CD8-positive, alpha-beta memory T cell (primary cell): ENCODE measurements around the gene MIEF1. TPM values are rescaled to one million over a fixed set of nuclear protein-coding genes. Genes with fewer than 3 reads are reported as not detected.

Experiments
- CTCF ChIA-PET: fragments of 350-600 bp; sonication (Branson Sonifier 250); formaldehyde crosslinking; loops from one replicate; lab custom pipeline; 2021; ENCODE audit warnings: antibody characterized with exemption; lab: Charles Lee
- POLR2A ChIA-PET: fragments of 350-600 bp; sonication (Branson Sonifier 250); formaldehyde crosslinking; loops from one replicate; lab custom pipeline; 2021; ENCODE audit warnings: antibody characterized with exemption; lab: Charles Lee
- DNase-seq, 5 donors: peaks; one replicate each; pipeline versions ENCODE4 v3.0.0 to v3.0.0-alpha.2; 2020 to 2022; ENCODE audit warnings: mixed read lengths in 1 of 5
- H3K27ac ChIP-seq: one replicate; pipeline ENCODE4 v1.7.0; 2013; ENCODE audit warnings: low read depth, mild to moderate bottlenecking, low read length, moderate library complexity
- H3K27me3 ChIP-seq: 2 replicates; pipeline ENCODE4 v1.7.0; 2013; ENCODE audit warnings: low read length, mild to moderate bottlenecking; ENCODE audit not compliant: insufficient read depth, poor library complexity, severe bottlenecking
- H3K36me3 ChIP-seq: 2 replicates; pipeline ENCODE4 v1.7.0; 2013; ENCODE audit warnings: mild to moderate bottlenecking, low read length, moderate library complexity; ENCODE audit not compliant: insufficient read depth
- H3K4me1 ChIP-seq: 2 replicates; pipeline ENCODE4 v1.7.0; 2013; ENCODE audit warnings: mild to moderate bottlenecking, low read length, moderate library complexity; ENCODE audit not compliant: insufficient read depth
- H3K4me3 ChIP-seq: 2 replicates; pipeline ENCODE4 v1.7.0; 2013; ENCODE audit warnings: mild to moderate bottlenecking, low read length
- H3K9me3 ChIP-seq: 2 replicates; pipeline ENCODE4 v1.7.0; 2013; ENCODE audit warnings: mild to moderate bottlenecking, low read length
- H3K27ac Mint-ChIP-seq, 8 donors: one replicate each; pipeline ENCODE4 v1.8.0; 2020 to 2021; ENCODE audit warnings: mixed read lengths in 8 of 8, mild to moderate bottlenecking in 6 of 8, inconsistent platforms in 3 of 8, moderate library complexity in 3 of 8
- H3K27me3 Mint-ChIP-seq, 2 donors: one replicate each; pipeline ENCODE4 v1.8.0; 2020 to 2021; ENCODE audit warnings: mixed read lengths in 2 of 2, mild to moderate bottlenecking in 1 of 2, moderate library complexity in 1 of 2
- H3K36me3 Mint-ChIP-seq, 3 donors: one replicate each; pipeline ENCODE4 v1.8.0; 2020 to 2021; ENCODE audit warnings: mixed read lengths in 3 of 3, inconsistent platforms in 1 of 3, mild to moderate bottlenecking in 1 of 3
- H3K4me1 Mint-ChIP-seq, 3 donors: one replicate each; pipeline ENCODE4 v1.8.0; 2020 to 2021; ENCODE audit warnings: mixed read lengths in 3 of 3, inconsistent platforms in 1 of 3, mild to moderate bottlenecking in 1 of 3
- H3K4me3 Mint-ChIP-seq, 7 donors: one replicate each; pipeline ENCODE4 v1.8.0; 2020 to 2021; ENCODE audit warnings: mixed read lengths in 7 of 7, mild to moderate bottlenecking in 6 of 7, moderate library complexity in 4 of 7, inconsistent platforms in 2 of 7
- H3K9me3 Mint-ChIP-seq, 5 donors: one replicate each; pipeline ENCODE4 v1.8.0; 2020 to 2022; ENCODE audit warnings: mixed read lengths in 5 of 5, mild to moderate bottlenecking in 3 of 5, moderate library complexity in 2 of 5, inconsistent platforms in 1 of 5
- polyA plus RNA-seq: library from polyadenylated mRNA; unstranded; fragments of 300-500 nt; fragmentation: Illumina TruSeq; gene quantifications from one replicate; pipeline ENCODE4 v1.2.3, GENCODE V29; 2021
- total RNA-seq, 2 experiments: library from RNA; stranded (reverse); gene quantifications; one replicate each; pipeline ENCODE4 v1.2.3, GENCODE V29; 2021

The MIEF1 gene
- total and polyA plus RNA-seq, 3 experiments from 2014 or later: 29.4 to 60.9 (median 59.9) TPM

GRCh38 chr22:39528681-39529486 lies 26.8 kb downstream of the MIEF1 start:
- no peaks in the 10 kb centered on the region for H3K27me3 ChIP-seq
- peaks cover 67% of the 10 kb centered on the region for H3K4me1 ChIP-seq
- Mint-ChIP-seq H3K27ac (peak overlapping the region; percentile 80 to 94 (median 86)), H3K36me3 (peaks cover 0 to 62% (median 3%) of the 10 kb centered on the region in 3 donors), H3K27me3 (no peaks in the 10 kb centered on the region), H3K9me3 (no peaks in the 10 kb centered on the region), H3K4me3 (peak overlapping the region; percentile 40 to 87 (median 73)), H3K4me1 (peaks cover 66 to 89% (median 83%) of the 10 kb centered on the region in 3 donors)
- H3K4me3 ChIP-seq: peak overlapping the region; percentile 25
- H3K9me3 ChIP-seq: no peaks in the 10 kb centered on the region
- DNase-seq: peak; percentile 87 to 95 (median 88)
- CTCF ChIA-PET: interaction anchor here (0.6 to 4.9 kb wide), 44 partner anchors 9 to 659 kb away, joined by 3 to 57 read pairs (median 4); partner anchors contain the start of genes ATF4, MIEF1, RPL3 and TAB1
- peaks cover 25% of the 10 kb centered on the region for H3K36me3 ChIP-seq
- POLR2A ChIA-PET: interaction anchor here (0.5 to 2.3 kb wide), 12 partner anchors 8 to 515 kb away, joined by 3 to 33 read pairs (median 4); partner anchors contain the start of genes ATF4, MIEF1, RPL3 and TAB1
- H3K27ac ChIP-seq: no peak overlapping the region

- Histone ChIP-seq H3K4me3 (no peak overlapping the region), H3K9me3 (no peaks in the 10 kb centered on the region), H3K27ac (no peak overlapping the region), H3K36me3 (peaks cover 19% of the 10 kb centered on the region), H3K27me3 (no peaks in the 10 kb centered on the region), H3K4me1 (peaks cover 64% of the 10 kb centered on the region)
- H3K27ac Mint-ChIP-seq: peak overlapping the region in 7 of 8 donors; percentile 73 to 92 (median 85)
- H3K4me3 Mint-ChIP-seq: peak overlapping the region; percentile 40 to 87 (median 73)
- ChIA-PET CTCF (interaction anchor here (0.7 to 4.9 kb wide), 41 partner anchors 9 to 660 kb away, joined by 3 to 57 read pairs (median 4); partner anchors contain the start of genes ATF4, MIEF1, RPL3 and TAB1), POLR2A (interaction anchor here (0.5 to 2.3 kb wide), 13 partner anchors 9 to 515 kb away, joined by 3 to 33 read pairs (median 4); partner anchors contain the start of genes ATF4, MIEF1, RPL3 and TAB1)
- peaks cover 65 to 88% (median 81%) of the 10 kb centered on the region in 3 donors for H3K4me1 Mint-ChIP-seq
- no peak for DNase-seq
- peaks cover 0 to 56% (median 3%) of the 10 kb centered on the region in 3 donors for H3K36me3 Mint-ChIP-seq
- H3K27me3 Mint-ChIP-seq: no peaks in the 10 kb centered on the region
- H3K9me3 Mint-ChIP-seq: no peaks in the 10 kb centered on the region
These were observed 27.4 kb downstream of the MIEF1 start for GRCh38 chr22:39529487-39529851.

GRCh38 chr22:39530116-39530515 lies 28.0 kb downstream of the MIEF1 start:
- ChIA-PET POLR2A (interaction anchor here (0.5 to 2.3 kb wide), 5 partner anchors 10 to 514 kb away, joined by 3 to 33 read pairs (median 4); partner anchors contain the start of genes ATF4 and TAB1), CTCF (interaction anchor here (0.8 to 4.9 kb wide), 15 partner anchors 10 to 495 kb away, joined by 3 to 57 read pairs (median 5); partner anchors contain the start of genes ATF4, MIEF1 and TAB1)
- Histone ChIP-seq H3K27ac (no peak overlapping the region), H3K9me3 (no peaks in the 10 kb centered on the region), H3K36me3 (peaks cover 18% of the 10 kb centered on the region), H3K4me1 (peaks cover 70% of the 10 kb centered on the region), H3K27me3 (no peaks in the 10 kb centered on the region), H3K4me3 (no peak overlapping the region)
- Mint-ChIP-seq H3K4me3 (peak overlapping the region; percentile 0 to 92 (median 69)), H3K9me3 (no peaks in the 10 kb centered on the region), H3K4me1 (peaks cover 60 to 83% (median 78%) of the 10 kb centered on the region in 3 donors), H3K27me3 (no peaks in the 10 kb centered on the region), H3K36me3 (peaks cover 0 to 50% (median 3%) of the 10 kb centered on the region in 3 donors), H3K27ac (peak overlapping the region in 6 of 8 donors; percentile 19 to 92 (median 64))
- no peak for DNase-seq

GRCh38 chr22:39530692-39531331 lies 28.7 kb downstream of the MIEF1 start:
- Histone ChIP-seq H3K36me3 (peaks cover 18% of the 10 kb centered on the region), H3K4me3 (peak overlapping the region; percentile 92), H3K4me1 (peaks cover 70% of the 10 kb centered on the region), H3K9me3 (no peaks in the 10 kb centered on the region), H3K27me3 (no peaks in the 10 kb centered on the region), H3K27ac (no peak overlapping the region)
- Mint-ChIP-seq H3K4me1 (peaks cover 56 to 76% (median 73%) of the 10 kb centered on the region in 3 donors), H3K27ac (peak overlapping the region in 7 of 8 donors; percentile 66 to 97 (median 87)), H3K27me3 (no peaks in the 10 kb centered on the region), H3K9me3 (no peaks in the 10 kb centered on the region), H3K4me3 (peak overlapping the region; percentile 87 to 97 (median 93)), H3K36me3 (peaks cover 0 to 45% (median 3%) of the 10 kb centered on the region in 3 donors)
- CTCF ChIA-PET: interaction anchor here (0.6 to 4.9 kb wide), 15 partner anchors 11 to 564 kb away, joined by 3 to 57 read pairs (median 5); partner anchors contain the start of genes ATF4, MIEF1 and TAB1
- peak in 1 of 5 donors; percentile 52 for DNase-seq
- POLR2A ChIA-PET: interaction anchor here (0.6 to 2.3 kb wide), 6 partner anchors 10 to 513 kb away, joined by 3 to 33 read pairs (median 4); partner anchors contain the start of gene ATF4

GRCh38 chr22:39532215-39533073 lies 30.4 kb downstream of the MIEF1 start, which contains the start of gene RPS19BP1:
Gene RPS19BP1 (minus strand): TSS chr22:39532748. CDS start chr22:39532738, 10 bp downstream.
- H3K4me3 ChIP-seq: peak within 1 kb of the TSS; percentile 92
- H3K4me1 ChIP-seq: peaks cover 57% of the 10 kb centered on the region
- Mint-ChIP-seq H3K9me3 (no peaks in the 10 kb centered on the region), H3K27ac (peak within 1 kb of the TSS; percentile 87 to 99 (median 94)), H3K36me3 (peaks cover 0 to 41% (median 3%) of the 10 kb centered on the region in 3 donors), H3K4me1 (peaks cover 47 to 63% (median 62%) of the 10 kb centered on the region in 3 donors), H3K27me3 (no peaks in the 10 kb centered on the region), H3K4me3 (peak within 1 kb of the TSS; percentile 87 to 97 (median 93))
- no peaks in the 10 kb centered on the region for H3K9me3 ChIP-seq
- peak within 1 kb of the TSS; percentile 91 for H3K27ac ChIP-seq
- no peaks in the 10 kb centered on the region for H3K27me3 ChIP-seq
- ChIA-PET CTCF (interaction anchor here (0.7 to 4.2 kb wide), 5 partner anchors 10 to 493 kb away, joined by 3 to 33 read pairs (median 5); partner anchors contain the start of genes ATF4 and MIEF1), POLR2A (interaction anchor here (0.7 to 2.1 kb wide), 6 partner anchors 9 to 511 kb away, joined by 3 to 11 read pairs (median 4); partner anchors contain the start of genes ATF4, MIEF1 and RPL3)
- peak; percentile 98 to 100 (median 99) for DNase-seq
- peaks cover 18% of the 10 kb centered on the region for H3K36me3 ChIP-seq

- no peak for DNase-seq
- H3K27me3 ChIP-seq: no peaks in the 10 kb centered on the region
- no peak overlapping the region for H3K27ac ChIP-seq
- no peaks in the 10 kb centered on the region for H3K9me3 Mint-ChIP-seq
- CTCF ChIA-PET: interaction anchor here (0.8 to 5.0 kb wide), 33 partner anchors 9 to 1103 kb away, joined by 3 to 60 read pairs (median 4); partner anchors contain the start of genes MIEF1 and MRTFA
- peaks cover 41% of the 10 kb centered on the region for H3K4me1 ChIP-seq
- H3K36me3 Mint-ChIP-seq: peaks cover 0 to 33% (median 3%) of the 10 kb centered on the region in 3 donors
- no peaks in the 10 kb centered on the region for H3K27me3 Mint-ChIP-seq
- POLR2A ChIA-PET: interaction anchor here (1.0 to 1.2 kb wide), 3 partner anchors 14 to 510 kb away, joined by 3 to 5 read pairs (median 4); partner anchors contain the start of genes ATF4 and RPL3
- H3K4me3 Mint-ChIP-seq: peak overlapping the region in 1 of 7 donors; percentile 32
- peaks cover 18% of the 10 kb centered on the region for H3K36me3 ChIP-seq
- H3K4me3 ChIP-seq: no peak overlapping the region
- peak overlapping the region in 1 of 8 donors; percentile 54 for H3K27ac Mint-ChIP-seq
- peaks cover 33 to 47% (median 46%) of the 10 kb centered on the region in 3 donors for H3K4me1 Mint-ChIP-seq
- no peaks in the 10 kb centered on the region for H3K9me3 ChIP-seq
These were observed 32.0 kb downstream of the MIEF1 start for GRCh38 chr22:39534092-39534506.
